HG03571 (cell line): ENCODE data around the gene ITGA11.

Experiments
- ATAC-seq: cut with Tn5 transposase; IDR thresholded peaks from one replicate; pipeline ENCODE4 v1.9.1; 2021; ENCODE audit not compliant: unreplicated experiment

ITGA11 gene

GRCh38 chr15:68276668-68277067 lies 155.3 kb downstream of the ITGA11 start:
- no peak for ATAC-seq

- ATAC-seq = no peak
Observed at GRCh38 chr15:68275165-68275746, 156.7 kb downstream of the ITGA11 start.

- ATAC-seq = no peak
Observed at GRCh38 chr15:68274201-68274848, 157.6 kb downstream of the ITGA11 start.

GRCh38 chr15:68272721-68273271 lies 159.2 kb downstream of the ITGA11 start:
- ATAC-seq = no peak

- no peak for ATAC-seq
Observed at GRCh38 chr15:68271854-68272471, 160.0 kb downstream of the ITGA11 start.

GRCh38 chr15:68268405-68268804 lies 163.6 kb downstream of the ITGA11 start:
- no peak for ATAC-seq

GRCh38 chr15:68265674-68266073 lies 166.3 kb downstream of the ITGA11 start:
- no peak for ATAC-seq

- ATAC-seq = no peak
Observed at GRCh38 chr15:68265081-68265480, 166.9 kb downstream of the ITGA11 start.

GRCh38 chr15:68264282-68264681 lies 167.7 kb downstream of the ITGA11 start:
- ATAC-seq = no peak

GRCh38 chr15:68262514-68263356 lies 169.2 kb downstream of the ITGA11 start:
- no peak for ATAC-seq

- no peak for ATAC-seq
Observed at GRCh38 chr15:68261980-68262379, 170.0 kb downstream of the ITGA11 start.

GRCh38 chr15:68261241-68261640 lies 170.7 kb downstream of the ITGA11 start:
- ATAC-seq = no peak

- no peak for ATAC-seq
Observed at GRCh38 chr15:68259883-68260282, 172.1 kb downstream of the ITGA11 start.

- ATAC-seq = no peak
Observed at GRCh38 chr15:68258692-68259091, 173.3 kb downstream of the ITGA11 start.

- no peak for ATAC-seq
Observed at GRCh38 chr15:68256675-68257450, 175.1 kb downstream of the ITGA11 start.

GRCh38 chr15:68252925-68253534 lies 178.9 kb downstream of the ITGA11 start:
- ATAC-seq = no peak

- no peak for ATAC-seq
Observed at GRCh38 chr15:68249058-68249713, 182.8 kb downstream of the ITGA11 start.
